GM21360 (cell line): ENCODE results near the gene HTR5A.
A peak's percentile ranks its signal among the peaks of the same experiment; 100 is the strongest.
"Not testable (repeated sequence)": the region's sequence is repeated elsewhere in the genome, so short reads cannot be mapped to it uniquely, and the experiment has no call there.

Experiments used
- ATAC-seq: cut with Tn5 transposase; IDR thresholded peaks from one replicate; pipeline ENCODE4 v1.9.1; 2021; ENCODE audit warnings: mild to moderate bottlenecking, moderate library complexity; ENCODE audit not compliant: unreplicated experiment

Gene HTR5A

DNA sequence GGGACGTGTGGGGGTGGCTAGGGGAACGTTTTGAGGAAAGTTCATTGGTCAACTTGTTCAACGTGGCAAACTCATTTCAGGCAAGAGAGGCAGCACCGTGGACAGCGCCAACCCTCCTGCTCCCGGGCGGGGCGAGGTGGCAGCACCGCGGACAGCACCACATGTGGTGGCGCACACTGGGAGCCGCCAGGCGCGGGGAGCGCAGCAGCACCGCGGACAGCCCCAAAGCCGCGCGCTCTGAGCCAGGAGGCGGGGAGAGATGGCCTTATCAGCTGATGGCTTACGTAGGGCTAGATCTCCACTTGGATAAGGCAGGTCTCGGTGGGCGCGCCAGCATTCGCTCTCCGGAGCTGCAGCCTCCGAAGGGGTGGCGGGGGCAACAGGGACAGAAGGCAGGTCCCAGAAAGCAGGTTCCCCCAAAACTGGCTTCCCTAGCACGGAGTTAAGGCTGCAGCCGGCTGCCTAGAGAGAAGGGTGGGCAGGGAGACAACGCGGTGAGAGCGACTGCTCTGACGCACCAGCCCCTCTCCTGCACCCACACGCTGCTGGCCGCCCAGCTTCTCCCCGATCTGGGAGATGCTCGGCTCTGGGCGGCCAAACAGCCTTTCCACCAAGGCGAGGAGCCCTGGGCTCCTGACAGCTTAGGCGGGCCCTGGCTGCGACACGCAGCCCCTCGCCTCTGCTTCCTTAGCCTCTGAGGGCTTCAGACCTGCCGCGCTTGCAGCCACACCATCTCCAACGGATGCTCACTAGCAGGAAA, at the start of gene HTR5A:
TSS of gene HTR5A (plus strand) at position 333 of the 760 bp plus-strand sequence. CDS start 576 bp downstream, outside the sequence.
- peak; percentile 98 for ATAC-seq

DNA sequence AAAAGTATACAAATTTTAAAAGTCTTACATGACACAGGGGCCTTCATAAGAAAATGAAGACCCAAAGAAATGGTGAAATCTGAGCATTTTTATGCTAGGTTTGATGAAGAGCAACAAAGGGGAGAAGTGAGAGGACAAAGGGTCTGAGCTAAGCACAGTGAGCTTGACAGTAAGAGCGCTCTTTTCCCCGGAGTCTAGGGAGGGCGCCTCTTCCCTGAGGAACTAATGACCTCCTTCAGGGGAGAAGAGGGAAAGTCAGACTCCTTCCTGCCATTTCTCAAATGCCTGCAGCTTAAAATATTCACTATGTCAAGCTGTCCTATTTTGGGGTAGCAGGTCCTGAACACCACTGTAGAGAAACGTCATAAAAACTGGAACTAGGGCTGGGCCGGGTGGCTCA, 49.1 kb upstream of the HTR5A start:
- no peak for ATAC-seq

GRCh38 chr7:155021699-155022145, 48.4 kb upstream of the HTR5A start:
- ATAC-seq, result no peak

- ATAC-seq, result no peak
These were observed 42.2 kb upstream of the HTR5A start for GRCh38 chr7:155027879-155028278.

- ATAC-seq, result no peak
These were observed 37.1 kb upstream of the HTR5A start for GRCh38 chr7:155032978-155033377.

GRCh38 chr7:155034495-155034894, 35.6 kb upstream of the HTR5A start:
- ATAC-seq, result not testable (repeated sequence)

DNA sequence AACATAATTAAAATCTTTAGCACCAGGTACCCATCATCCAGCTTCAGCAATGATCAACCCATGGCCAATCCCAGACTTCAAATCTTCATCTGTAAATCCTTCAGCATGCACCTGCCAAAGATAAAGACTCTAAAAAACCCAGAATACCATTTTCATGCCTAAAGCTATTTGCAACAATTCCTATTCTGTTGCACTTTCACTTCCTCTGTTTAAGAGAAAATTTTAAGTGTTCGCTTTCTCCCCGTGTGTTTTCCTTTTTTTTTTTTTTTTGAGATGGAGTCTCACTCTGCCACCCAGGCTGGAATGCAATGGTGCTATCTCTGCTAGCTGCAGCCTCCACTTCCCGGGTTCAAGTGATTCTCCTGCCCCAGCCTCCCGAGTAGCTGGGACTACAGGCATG, 31.8 kb upstream of the HTR5A start:
- no peak for ATAC-seq

- no peak for ATAC-seq
These were observed 26.4 kb upstream of the HTR5A start for GRCh38 chr7:155043756-155044155.

DNA sequence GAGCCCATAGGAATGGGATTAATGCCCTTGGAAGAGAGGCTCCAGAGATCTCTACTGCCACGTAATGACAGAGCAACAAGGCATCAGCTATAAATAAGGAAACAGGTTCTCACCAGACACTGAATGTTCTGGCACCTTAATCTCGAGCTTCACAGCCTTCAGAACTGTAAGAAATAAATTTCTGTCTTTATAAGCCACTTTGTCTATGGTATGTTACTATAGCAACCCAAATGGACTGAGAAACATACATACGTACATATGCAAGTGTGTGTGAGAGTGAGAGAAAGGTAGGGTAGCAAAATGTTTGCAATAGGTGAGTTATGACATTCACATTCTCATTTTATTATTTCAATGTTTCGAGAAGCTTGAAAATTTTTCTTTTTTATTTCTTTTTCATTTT, 22.1 kb upstream of the HTR5A start:
- ATAC-seq, result no peak

DNA sequence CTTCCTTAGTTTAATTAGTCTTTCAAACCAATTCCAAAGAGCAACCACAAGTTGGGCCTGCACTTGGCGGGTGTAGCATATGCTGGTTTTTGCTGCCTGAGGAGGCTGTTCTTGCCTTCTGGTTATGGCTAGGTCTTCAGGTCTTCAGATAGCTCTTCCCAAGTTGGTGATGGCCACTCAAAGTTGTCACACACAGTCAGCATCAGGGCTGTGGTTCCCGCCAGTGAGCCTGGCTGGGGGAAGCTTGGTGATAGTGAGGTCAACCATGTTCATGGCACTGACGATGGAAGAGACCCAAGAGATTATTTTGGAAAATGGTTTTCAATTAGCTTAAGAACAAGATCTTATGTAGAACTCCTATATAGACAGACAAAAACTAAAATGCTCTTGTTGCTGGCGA, 18.8 kb upstream of the HTR5A start:
- ATAC-seq, result no peak

DNA sequence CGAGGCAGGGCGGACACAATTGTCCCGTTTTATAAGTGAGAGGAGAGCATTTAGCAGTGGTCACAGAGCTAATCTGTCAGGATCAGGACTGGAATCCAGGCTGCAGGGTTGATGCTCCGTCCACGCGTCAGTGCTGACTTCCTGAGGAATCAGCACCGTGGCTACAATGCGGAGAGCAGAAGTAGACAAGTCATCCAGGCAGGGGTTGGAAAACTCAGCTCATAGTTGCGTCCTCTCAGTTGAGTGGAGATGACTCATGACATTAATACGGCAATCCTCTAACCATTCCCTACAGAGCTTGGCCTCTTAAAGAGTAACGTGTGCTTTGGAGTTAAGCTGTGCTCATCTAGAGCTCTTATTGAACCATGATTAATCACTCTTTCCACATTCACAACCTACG, 17.1 kb upstream of the HTR5A start:
- no peak for ATAC-seq

DNA sequence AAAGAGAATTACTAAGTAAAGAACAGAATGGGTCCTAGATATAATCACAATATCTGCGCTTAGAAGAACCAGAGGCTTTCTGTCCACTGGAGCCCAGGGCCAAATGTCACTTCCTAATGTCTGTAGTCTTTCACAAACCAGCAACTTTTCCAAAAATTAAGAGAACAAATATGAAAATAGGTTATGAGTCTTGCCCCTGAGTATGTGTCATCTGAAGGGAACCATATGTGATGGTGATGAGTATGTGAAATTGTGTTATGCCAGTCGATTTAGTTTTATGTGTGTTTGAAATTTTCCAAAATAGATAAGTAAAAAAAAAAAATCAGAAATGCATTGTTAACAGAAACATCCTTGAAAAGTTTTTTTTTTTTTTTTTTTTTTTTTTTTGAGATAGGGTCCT, 15.4 kb upstream of the HTR5A start:
- ATAC-seq, result no peak

- ATAC-seq, result no peak
These were observed 13.0 kb upstream of the HTR5A start for GRCh38 chr7:155057076-155057475.

DNA sequence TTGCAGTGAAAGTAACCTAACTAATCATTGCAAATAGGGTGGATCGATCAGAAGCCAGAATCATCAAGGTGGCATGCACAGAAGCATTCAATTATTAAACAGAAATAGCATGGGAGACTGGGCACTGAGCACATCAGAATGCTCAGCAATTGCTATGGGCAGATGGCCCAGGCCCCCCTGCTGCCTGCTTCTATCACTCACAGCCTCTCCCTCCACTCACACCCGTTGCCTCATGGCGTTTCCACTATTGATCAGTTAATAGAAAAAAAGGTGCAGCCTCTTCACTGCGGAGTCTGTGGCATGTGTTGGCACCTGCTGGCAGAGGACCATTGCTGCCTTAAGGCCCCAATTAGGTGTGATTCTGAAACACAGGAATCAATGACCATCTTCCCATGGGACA, 11.2 kb upstream of the HTR5A start:
- ATAC-seq, result no peak

DNA sequence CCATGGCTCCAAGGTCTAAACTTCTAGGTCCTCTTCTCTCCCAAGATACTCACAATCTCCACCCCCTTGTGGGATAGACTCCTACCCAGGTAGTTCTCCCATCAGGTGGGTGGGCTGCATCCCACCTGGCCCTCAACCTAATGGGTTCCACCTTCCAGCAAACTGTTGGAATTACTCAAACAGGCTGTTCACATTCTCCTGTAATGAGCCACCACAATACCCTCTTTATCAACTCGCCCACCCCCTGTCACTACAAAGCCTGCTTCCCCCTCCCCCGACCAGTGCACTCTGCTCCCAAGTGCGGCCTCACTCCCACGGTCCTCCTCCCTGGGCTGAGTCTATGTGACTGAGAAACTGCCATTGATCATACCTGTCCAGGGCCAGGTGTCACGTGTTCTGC, 10.4 kb upstream of the HTR5A start:
- no peak for ATAC-seq

DNA sequence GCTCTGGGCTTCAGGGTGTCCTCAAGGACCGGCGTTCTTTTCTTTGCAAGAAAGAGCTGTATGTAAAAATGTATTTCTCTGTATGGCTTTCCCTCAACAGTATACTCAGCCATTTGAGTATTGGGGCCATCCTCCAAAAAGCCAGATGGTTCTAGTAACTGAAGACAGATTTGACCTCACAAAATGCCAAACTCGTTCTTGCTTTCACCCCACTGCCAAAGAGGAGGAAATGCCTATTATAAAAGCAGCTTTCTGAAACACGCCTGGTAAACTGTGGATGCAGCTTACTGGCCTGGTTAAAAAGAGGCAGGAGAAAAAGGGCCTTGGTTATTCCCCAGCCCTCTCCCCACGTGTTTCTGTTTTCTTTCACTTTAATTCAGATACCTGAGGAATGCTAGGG, 7.7 kb upstream of the HTR5A start:
- ATAC-seq, result no peak

- no peak for ATAC-seq
These were observed 5.9 kb upstream of the HTR5A start for GRCh38 chr7:155064186-155064585.

DNA sequence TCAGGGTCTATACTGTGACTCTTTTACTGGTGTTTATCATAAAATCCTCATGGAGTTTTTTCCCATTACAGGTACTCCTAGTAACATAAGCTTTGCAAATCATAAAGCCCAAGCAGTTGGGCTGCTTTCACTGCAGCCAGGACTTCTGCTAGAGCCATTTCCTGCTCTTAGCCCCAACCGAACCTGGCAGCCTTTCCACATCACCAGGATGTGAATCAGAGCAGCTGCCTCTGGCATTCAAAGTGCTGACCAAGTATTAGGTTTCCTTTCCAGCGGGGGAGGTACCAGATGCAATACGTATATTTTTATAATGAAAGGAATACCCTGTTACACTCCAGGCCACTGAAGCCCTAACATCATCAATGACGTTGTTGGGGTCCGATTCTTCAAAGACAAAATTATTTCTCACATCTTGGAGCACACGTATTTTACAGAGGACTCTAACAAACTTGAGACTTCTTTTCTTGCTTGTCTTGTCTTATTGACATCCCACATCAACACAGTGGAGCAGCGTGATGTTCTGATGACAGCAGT, 3.6 kb upstream of the HTR5A start:
- no peak for ATAC-seq

GRCh38 chr7:155071121-155071651, 1.1 kb downstream of the HTR5A start:
- no peak for ATAC-seq

DNA sequence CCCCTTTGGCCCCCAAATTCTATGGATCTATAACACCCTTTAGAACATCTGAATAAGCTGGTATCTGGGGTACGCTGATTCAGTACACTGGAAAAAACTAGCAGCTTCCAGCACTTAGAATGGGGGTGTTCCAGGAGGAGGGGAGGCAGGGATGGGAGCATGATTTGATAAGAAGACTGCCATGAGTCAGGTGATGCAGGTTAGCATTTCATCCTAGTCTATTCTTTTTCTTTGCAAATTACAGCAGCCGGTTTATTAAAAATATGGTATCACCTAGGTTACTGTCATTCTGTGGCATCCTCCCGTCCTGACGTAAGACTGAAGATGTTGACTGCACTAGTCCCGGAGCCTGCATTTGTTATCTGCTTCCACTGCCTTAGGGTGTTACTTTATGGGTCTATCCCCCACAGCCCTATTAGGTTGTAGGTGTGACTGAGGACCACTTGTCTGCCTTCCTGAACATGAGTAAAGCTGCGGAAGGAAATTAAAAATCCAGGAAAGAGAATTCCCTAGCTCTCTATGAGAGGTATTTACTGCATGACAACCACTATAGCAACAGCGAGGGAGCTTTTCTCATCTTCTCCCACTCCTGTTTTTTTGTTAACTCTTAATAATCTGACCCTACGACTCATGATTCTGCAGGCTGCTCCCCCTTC, 1.9 kb downstream of the HTR5A start:
- ATAC-seq, result no peak

DNA sequence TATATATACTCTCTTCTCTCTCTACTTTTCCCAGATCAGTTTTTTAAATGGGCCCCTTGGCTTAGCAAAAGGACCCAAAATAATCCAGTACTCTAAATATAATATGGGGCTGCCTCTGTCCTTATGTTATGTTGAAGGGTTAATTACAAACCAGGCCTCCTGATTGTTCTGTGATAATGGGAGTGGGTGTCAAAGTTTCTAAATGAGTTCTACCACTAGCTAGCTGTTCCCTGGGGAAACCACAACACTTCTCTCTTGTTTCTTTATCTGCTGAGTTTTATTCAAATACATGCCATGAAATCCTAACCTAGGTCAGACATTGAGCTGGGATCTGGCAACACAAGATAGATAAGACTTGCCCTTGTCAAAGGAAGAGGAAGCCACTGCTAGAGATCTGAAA, 3.8 kb downstream of the HTR5A start:
- no peak for ATAC-seq

DNA sequence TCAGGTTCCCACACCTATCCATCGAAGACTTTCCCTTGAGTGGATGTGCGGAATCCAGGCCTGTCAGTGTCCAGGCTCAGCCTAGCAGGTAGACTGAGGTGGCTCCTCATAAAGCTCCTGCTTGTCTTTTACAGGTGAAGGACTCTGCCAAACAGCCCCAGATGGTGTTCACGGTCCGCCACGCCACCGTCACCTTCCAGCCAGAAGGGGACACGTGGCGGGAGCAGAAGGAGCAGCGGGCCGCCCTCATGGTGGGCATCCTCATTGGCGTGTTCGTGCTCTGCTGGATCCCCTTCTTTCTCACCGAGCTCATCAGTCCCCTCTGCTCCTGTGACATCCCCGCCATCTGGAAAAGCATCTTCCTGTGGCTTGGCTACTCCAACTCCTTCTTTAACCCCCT, 13.9 kb downstream of the HTR5A start:
- no peak for ATAC-seq
